GM23338 (cell line): Measurements from ENCODE around the gene RELL2. TPM values are rescaled to one million over a fixed set of nuclear protein-coding genes. Genes with fewer than 3 reads are reported as not detected.
A peak's percentile ranks its signal among the peaks of the same experiment; 100 is the strongest.

Experiments used
- ATAC-seq: fragments of 200-7000 bp; cut with Tn5 transposase; 3 replicates; pipeline ENCODE4 v1.9.1; 2020
- DNase-seq: peaks from one replicate; pipeline ENCODE4 v3.0.0-alpha.2; 2015; ENCODE audit warnings: low spot score
- H2AFZ ChIP-seq: fragments of 200-600 bp; sonication (generic); 2 replicates; pipeline ENCODE4 v1.8.0; 2016; ENCODE audit warnings: antibody characterized with exemption, mild to moderate bottlenecking, moderate library complexity
- H3F3A ChIP-seq: fragments of 200-600 bp; sonication (generic); replicated peaks from 2 replicates; pipeline ENCODE4 v1.8.0; 2017; ENCODE audit warnings: antibody characterized with exemption, mixed run types, low read depth
- H3K27ac ChIP-seq: fragments of 200-600 bp; sonication (generic); 2 replicates; pipeline ENCODE4 v1.6.1; 2016; ENCODE audit warnings: low read depth
- H3K27me3 ChIP-seq: fragments of 200-600 bp; sonication (generic); 2 replicates; pipeline ENCODE4 v1.8.0; 2016; ENCODE audit warnings: mild to moderate bottlenecking, mixed run types, moderate library complexity; ENCODE audit not compliant: insufficient read depth
- H3K36me3 ChIP-seq: fragments of 200-600 bp; sonication (generic); 2 replicates; pipeline ENCODE4 v1.8.0; 2016; ENCODE audit warnings: mild to moderate bottlenecking; ENCODE audit not compliant: insufficient read depth
- H3K4me1 ChIP-seq: fragments of 200-600 bp; sonication (generic); 2 replicates; pipeline ENCODE4 v1.8.0; 2016; ENCODE audit warnings: mild to moderate bottlenecking, moderate library complexity; ENCODE audit not compliant: insufficient read depth
- H3K4me2 ChIP-seq: fragments of 200-600 bp; sonication (generic); 2 replicates; pipeline ENCODE4 v1.7.1; 2017; ENCODE audit warnings: mixed run types
- H3K4me3 ChIP-seq: fragments of 200-600 bp; sonication (generic); 2 replicates; pipeline ENCODE4 v1.6.1; 2016; ENCODE audit warnings: mixed run types
- H3K79me2 ChIP-seq: fragments of 200-600 bp; sonication (generic); replicated peaks from 2 replicates; pipeline ENCODE4 v1.8.0; 2017; ENCODE audit warnings: mild to moderate bottlenecking; ENCODE audit not compliant: insufficient read depth
- H3K9me2 ChIP-seq: fragments of 200-600 bp; sonication (generic); 2 replicates; pipeline ENCODE4 v1.8.0; 2017; ENCODE audit not compliant: insufficient read depth
- H4K20me1 ChIP-seq: fragments of 200-600 bp; sonication (generic); replicated peaks from 2 replicates; pipeline ENCODE4 v1.8.0; 2017; ENCODE audit warnings: mild to moderate bottlenecking; ENCODE audit not compliant: insufficient read depth
- H3K27ac Mint-ChIP-seq: 2 replicates; pipeline ENCODE4 v1.8.0; 2020; ENCODE audit warnings: inconsistent platforms, mild to moderate bottlenecking, moderate library complexity, mixed read lengths
- H3K27me3 Mint-ChIP-seq: 3 replicates; pipeline ENCODE4 v1.8.0; 2022; ENCODE audit warnings: low read depth, mild to moderate bottlenecking, moderate library complexity, mixed read lengths, inconsistent platforms; ENCODE audit not compliant: insufficient read depth, poor library complexity
- H3K36me3 Mint-ChIP-seq: 3 replicates; pipeline ENCODE4 v1.8.0; 2021; ENCODE audit warnings: low read depth, mild to moderate bottlenecking, inconsistent platforms, moderate library complexity, mixed read lengths
- H3K4me1 Mint-ChIP-seq: 3 replicates; pipeline ENCODE4 v1.8.0; 2020; ENCODE audit warnings: mild to moderate bottlenecking, inconsistent platforms, mixed read lengths
- H3K4me3 Mint-ChIP-seq: 3 replicates; pipeline ENCODE4 v1.8.0; 2021; ENCODE audit warnings: moderate library complexity, mild to moderate bottlenecking, inconsistent platforms, mixed read lengths
- H3K9me3 Mint-ChIP-seq: 3 replicates; pipeline ENCODE4 v1.8.0; 2020; ENCODE audit warnings: moderate library complexity, mild to moderate bottlenecking, inconsistent platforms, mixed read lengths
- CREB1 ChIP-seq: fragments of 250-450 bp; sonication (Bioruptor Pico); IDR thresholded peaks from 2 replicates; pipeline ENCODE4 v1.5.0; 2020; ENCODE audit warnings: low read depth, mild to moderate bottlenecking, moderate library complexity
- EZH2 ChIP-seq: fragments of 200-600 bp; sonication (generic); IDR thresholded peaks from one replicate; pipeline ENCODE4 v1.8.0; 2017; ENCODE audit warnings: antibody characterized with exemption, mild to moderate bottlenecking, low read depth; ENCODE audit not compliant: unreplicated experiment
- JUNB ChIP-seq: IDR thresholded peaks from one replicate; pipeline ENCODE4 v1.6.1; 2016; ENCODE audit warnings: antibody characterized with exemption; ENCODE audit not compliant: unreplicated experiment
- NANOG ChIP-seq: IDR thresholded peaks from 2 replicates; pipeline ENCODE4 v1.6.1; 2016; ENCODE audit warnings: antibody characterized with exemption, borderline replicate concordance
- POLR2AphosphoS5 ChIP-seq: IDR thresholded peaks from 2 replicates; pipeline ENCODE4 v1.6.1; 2016; ENCODE audit warnings: antibody characterized with exemption, low read depth
- STAT1 ChIP-seq: IDR thresholded peaks from one replicate; pipeline ENCODE4 v1.6.1; 2016; ENCODE audit warnings: antibody characterized with exemption; ENCODE audit not compliant: unreplicated experiment
- ZNF114 ChIP-seq: fragments of 250-450 bp; sonication (Bioruptor Pico); IDR thresholded peaks from 2 replicates; pipeline ENCODE4 v1.5.0; 2020; ENCODE audit warnings: mild to moderate bottlenecking, moderate library complexity
- ZNF331 ChIP-seq: fragments of 250-450 bp; sonication (Bioruptor Pico); IDR thresholded peaks from 2 replicates; pipeline ENCODE4 v1.5.0; 2020; ENCODE audit warnings: low read depth, mild to moderate bottlenecking, moderate library complexity
- polyA plus RNA-seq: library from polyadenylated mRNA; unstranded; fragments of >200 nt; fragmentation: Nextera tagmentation; extraction: Ambion mirVana; gene quantifications from 2 replicates; pipeline ENCODE4 v1.2.1, GENCODE V29; 2016
- total RNA-seq: library from RNA; depleted of rRNA; stranded (reverse); fragments of >200 nt; shearing (Covaris generic); gene quantifications from 2 replicates; pipeline ENCODE4 v1.2.3, GENCODE V29; 2014
- TF ChIP-seq, protein P1 (sequence below): fragments of 250-450 bp; sonication (Bioruptor Pico); IDR thresholded peaks from 2 replicates; pipeline ENCODE4 v1.5.0; 2020; ENCODE audit warnings: mild to moderate bottlenecking, moderate library complexity
- TF ChIP-seq, protein P2 (sequence below), 2 experiments: fragments of 200-600 bp in 1 of 2; sonication (generic) in 1 of 2; conservative IDR thresholded peaks; 2 replicates each; pipeline versions ENCODE4 v1.5.1 to v1.6.1; 2016 to 2017; ENCODE audit warnings: antibody characterized with exemption in 2 of 2, low read depth in 2 of 2, mild to moderate bottlenecking in 2 of 2, moderate library complexity in 1 of 2

Gene RELL2
- total and polyA plus RNA-seq, 2 experiments from 2014 or later, result 20.4 to 30.6 TPM

DNA sequence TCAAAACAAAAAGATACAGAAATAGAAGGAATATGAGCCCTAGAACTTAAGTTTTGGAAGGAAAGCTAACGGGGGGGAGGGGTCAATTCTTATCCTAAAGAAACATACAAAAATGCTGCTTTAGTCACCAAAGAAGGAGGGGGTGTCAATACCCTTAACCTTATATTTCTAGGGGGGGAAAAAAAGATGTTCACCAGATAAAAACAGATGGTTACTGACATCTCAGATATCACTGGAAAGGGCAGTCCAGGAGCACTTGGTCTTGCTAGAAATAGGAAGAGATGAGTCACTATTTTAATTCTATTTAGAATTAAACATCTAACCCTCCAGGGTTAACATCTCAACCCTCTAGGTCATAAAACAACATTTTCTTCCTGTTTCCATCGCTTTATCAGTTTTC, 19.7 kb upstream of the RELL2 start (continued):
- TF ChIP-seq, protein P1, sequence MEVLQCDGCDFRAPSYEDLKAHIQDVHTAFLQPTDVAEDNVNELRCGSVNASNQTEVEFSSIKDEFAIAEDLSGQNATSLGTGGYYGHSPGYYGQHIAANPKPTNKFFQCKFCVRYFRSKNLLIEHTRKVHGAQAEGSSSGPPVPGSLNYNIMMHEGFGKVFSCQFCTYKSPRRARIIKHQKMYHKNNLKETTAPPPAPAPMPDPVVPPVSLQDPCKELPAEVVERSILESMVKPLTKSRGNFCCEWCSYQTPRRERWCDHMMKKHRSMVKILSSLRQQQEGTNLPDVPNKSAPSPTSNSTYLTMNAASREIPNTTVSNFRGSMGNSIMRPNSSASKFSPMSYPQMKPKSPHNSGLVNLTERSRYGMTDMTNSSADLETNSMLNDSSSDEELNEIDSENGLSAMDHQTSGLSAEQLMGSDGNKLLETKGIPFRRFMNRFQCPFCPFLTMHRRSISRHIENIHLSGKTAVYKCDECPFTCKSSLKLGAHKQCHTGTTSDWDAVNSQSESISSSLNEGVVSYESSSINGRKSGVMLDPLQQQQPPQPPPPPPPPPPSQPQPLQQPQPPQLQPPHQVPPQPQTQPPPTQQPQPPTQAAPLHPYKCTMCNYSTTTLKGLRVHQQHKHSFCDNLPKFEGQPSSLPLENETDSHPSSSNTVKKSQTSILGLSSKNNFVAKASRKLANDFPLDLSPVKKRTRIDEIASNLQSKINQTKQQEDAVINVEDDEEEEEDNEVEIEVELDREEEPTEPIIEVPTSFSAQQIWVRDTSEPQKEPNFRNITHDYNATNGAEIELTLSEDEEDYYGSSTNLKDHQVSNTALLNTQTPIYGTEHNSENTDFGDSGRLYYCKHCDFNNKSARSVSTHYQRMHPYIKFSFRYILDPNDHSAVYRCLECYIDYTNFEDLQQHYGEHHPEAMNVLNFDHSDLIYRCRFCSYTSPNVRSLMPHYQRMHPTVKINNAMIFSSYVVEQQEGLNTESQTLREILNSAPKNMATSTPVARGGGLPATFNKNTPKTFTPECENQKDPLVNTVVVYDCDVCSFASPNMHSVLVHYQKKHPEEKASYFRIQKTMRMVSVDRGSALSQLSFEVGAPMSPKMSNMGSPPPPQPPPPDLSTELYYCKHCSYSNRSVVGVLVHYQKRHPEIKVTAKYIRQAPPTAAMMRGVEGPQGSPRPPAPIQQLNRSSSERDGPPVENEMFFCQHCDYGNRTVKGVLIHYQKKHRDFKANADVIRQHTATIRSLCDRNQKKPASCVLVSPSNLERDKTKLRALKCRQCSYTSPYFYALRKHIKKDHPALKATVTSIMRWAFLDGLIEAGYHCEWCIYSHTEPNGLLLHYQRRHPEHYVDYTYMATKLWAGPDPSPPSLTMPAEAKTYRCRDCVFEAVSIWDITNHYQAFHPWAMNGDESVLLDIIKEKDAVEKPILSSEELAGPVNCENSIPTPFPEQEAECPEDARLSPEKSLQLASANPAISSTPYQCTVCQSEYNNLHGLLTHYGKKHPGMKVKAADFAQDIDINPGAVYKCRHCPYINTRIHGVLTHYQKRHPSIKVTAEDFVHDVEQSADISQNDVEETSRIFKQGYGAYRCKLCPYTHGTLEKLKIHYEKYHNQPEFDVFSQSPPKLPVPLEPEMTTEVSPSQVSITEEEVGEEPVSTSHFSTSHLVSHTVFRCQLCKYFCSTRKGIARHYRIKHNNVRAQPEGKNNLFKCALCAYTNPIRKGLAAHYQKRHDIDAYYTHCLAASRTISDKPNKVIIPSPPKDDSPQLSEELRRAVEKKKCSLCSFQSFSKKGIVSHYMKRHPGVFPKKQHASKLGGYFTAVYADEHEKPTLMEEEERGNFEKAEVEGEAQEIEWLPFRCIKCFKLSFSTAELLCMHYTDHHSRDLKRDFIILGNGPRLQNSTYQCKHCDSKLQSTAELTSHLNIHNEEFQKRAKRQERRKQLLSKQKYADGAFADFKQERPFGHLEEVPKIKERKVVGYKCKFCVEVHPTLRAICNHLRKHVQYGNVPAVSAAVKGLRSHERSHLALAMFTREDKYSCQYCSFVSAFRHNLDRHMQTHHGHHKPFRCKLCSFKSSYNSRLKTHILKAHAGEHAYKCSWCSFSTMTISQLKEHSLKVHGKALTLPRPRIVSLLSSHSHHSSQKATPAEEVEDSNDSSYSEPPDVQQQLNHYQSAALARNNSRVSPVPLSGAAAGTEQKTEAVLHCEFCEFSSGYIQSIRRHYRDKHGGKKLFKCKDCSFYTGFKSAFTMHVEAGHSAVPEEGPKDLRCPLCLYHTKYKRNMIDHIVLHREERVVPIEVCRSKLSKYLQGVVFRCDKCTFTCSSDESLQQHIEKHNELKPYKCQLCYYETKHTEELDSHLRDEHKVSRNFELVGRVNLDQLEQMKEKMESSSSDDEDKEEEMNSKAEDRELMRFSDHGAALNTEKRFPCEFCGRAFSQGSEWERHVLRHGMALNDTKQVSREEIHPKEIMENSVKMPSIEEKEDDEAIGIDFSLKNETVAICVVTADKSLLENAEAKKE (CRISPR knock-in tag), result no peak
- TF ChIP-seq STAT1 (no peak), EZH2 (no peak), JUNB (no peak), ZNF331 (CRISPR knock-in tag) (no peak), NANOG (no peak)

DNA sequence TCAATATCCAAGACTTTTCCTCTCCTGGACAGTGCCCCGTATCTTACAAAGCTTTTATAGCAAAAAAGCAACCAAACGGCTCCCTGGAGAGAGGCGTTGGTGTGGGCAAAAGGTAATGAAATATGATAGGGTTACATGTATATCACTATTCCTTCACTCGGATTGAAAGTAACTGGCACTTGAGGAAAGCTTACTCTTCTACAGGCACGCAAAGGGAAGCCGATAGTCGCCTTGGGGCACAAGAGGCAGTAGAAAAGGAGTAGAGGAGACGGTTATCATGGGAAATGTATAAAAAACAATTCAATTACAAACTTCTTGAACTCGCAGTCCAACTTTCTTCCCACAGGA, 19.1 kb upstream of the RELL2 start:
- Mint-ChIP-seq H3K4me3 (peak overlapping the region; percentile 98), H3K27me3 (peaks cover 8% of the 10 kb centered on the region), H3K9me3 (no peaks in the 10 kb centered on the region), H3K4me1 (peaks cover 44% of the 10 kb centered on the region), H3K36me3 (peaks cover 21% of the 10 kb centered on the region), H3K27ac (peak overlapping the region; percentile 96)
- H4K20me1 ChIP-seq, result peaks cover 16% of the 10 kb centered on the region
- peak overlapping the region; percentile 80 for H3K4me2 ChIP-seq
- H3F3A ChIP-seq, result peaks cover 10% of the 10 kb centered on the region; the same call in 1 of the 2 replicates
- no peaks in the 10 kb centered on the region for H3K27me3 ChIP-seq
- H3K36me3 ChIP-seq, result peaks cover 14% of the 10 kb centered on the region; the same call in 1 of the 2 replicates
- H3K4me1 ChIP-seq, result peaks cover 44% of the 10 kb centered on the region
- peak overlapping the region; percentile 91; the same call in 1 of the 2 replicates for H3K27ac ChIP-seq
- peaks cover 54% of the 10 kb centered on the region for H3K79me2 ChIP-seq
- H2AFZ ChIP-seq, result no peak overlapping the region
- DNase-seq (no peak), ATAC-seq (no peak)
- peak overlapping the region; percentile 72 for H3K4me3 ChIP-seq
- no peaks in the 10 kb centered on the region for H3K9me2 ChIP-seq
- TF ChIP-seq ZNF331 (CRISPR knock-in tag), result no peak
- TF ChIP-seq CREB1 (CRISPR knock-in tag), result no peak
- TF ChIP-seq, protein P2, sequence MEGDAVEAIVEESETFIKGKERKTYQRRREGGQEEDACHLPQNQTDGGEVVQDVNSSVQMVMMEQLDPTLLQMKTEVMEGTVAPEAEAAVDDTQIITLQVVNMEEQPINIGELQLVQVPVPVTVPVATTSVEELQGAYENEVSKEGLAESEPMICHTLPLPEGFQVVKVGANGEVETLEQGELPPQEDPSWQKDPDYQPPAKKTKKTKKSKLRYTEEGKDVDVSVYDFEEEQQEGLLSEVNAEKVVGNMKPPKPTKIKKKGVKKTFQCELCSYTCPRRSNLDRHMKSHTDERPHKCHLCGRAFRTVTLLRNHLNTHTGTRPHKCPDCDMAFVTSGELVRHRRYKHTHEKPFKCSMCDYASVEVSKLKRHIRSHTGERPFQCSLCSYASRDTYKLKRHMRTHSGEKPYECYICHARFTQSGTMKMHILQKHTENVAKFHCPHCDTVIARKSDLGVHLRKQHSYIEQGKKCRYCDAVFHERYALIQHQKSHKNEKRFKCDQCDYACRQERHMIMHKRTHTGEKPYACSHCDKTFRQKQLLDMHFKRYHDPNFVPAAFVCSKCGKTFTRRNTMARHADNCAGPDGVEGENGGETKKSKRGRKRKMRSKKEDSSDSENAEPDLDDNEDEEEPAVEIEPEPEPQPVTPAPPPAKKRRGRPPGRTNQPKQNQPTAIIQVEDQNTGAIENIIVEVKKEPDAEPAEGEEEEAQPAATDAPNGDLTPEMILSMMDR (conservative IDR thresholded peaks at IDR 0.05; ENCODE audit: low read depth in 2 of 2), result no peak
- TF ChIP-seq POLR2AphosphoS5, result no peak
- no peak for TF ChIP-seq EZH2
- no peak for TF ChIP-seq ZNF114
- TF ChIP-seq JUNB, result no peak
